ENCODE measurements around the gene IMMP2L.
A peak's percentile ranks its signal among the peaks of the same experiment; 100 is the strongest.

The IMMP2L gene

GRCh38 chr7:111198255-111198654 lies 364.0 kb downstream of the IMMP2L start:
- no peak for FAIRE-seq

DNA sequence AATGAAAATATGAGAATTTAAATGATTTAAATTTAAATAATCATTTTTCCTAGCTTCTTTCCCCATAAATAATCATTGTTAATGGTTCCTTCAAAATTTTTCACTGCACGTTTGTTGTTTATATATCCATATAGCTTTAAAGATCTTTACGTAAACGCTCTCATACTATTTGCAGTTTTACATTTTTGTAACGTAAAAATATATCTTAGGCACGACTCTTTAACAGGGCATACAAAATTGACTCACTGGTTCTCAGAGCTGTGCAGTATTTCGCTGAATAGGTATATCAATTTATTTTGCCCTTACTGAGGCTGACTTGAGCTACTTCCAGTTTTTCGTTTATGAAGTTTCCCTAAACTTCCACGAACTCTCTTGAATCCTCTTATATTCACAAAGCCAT lies 365.6 kb downstream of the IMMP2L start:
- FAIRE-seq, result no peak

DNA sequence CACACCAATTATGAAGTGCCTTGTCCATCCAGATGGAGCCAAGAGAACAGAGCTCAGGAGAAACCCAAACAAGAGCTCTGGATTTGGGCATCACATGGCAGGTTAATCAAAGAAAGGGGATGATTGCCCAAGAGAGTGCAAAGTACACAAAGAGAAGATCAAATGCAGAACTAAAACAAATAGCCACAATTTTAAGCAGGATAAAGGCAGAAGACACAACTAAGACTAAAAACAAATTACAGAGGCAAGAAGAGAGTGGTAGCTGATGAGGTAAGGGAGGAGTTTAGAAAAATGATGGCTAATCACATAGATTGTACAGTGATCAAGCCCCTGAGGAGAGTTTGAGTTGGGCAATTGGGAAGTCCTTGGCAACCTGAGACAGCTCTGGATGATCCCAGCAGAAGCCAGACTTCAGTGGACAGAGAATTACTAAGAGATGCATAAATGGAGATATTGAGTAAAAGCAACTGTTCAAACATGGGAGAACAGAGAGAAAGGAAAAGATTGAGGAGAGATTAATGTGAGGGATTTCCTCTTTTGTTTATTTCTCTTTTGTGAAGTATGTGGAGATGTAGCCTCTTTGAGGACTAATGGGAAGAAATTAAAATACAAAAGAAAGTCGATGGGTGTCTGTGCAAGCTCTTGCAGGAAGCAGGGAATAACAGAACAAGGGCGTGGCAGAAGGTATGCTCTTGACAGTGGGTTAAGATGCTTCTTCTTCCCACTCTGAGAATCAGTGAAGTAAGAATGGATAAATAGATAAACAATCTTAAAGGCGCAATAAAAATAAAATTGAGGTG lies 369.5 kb downstream of the IMMP2L start:
- no peak for FAIRE-seq

GRCh38 chr7:111190804-111191203 lies 371.5 kb downstream of the IMMP2L start:
- no peak for FAIRE-seq

GRCh38 chr7:111184987-111185386 lies 377.3 kb downstream of the IMMP2L start:
- no peak for FAIRE-seq

DNA sequence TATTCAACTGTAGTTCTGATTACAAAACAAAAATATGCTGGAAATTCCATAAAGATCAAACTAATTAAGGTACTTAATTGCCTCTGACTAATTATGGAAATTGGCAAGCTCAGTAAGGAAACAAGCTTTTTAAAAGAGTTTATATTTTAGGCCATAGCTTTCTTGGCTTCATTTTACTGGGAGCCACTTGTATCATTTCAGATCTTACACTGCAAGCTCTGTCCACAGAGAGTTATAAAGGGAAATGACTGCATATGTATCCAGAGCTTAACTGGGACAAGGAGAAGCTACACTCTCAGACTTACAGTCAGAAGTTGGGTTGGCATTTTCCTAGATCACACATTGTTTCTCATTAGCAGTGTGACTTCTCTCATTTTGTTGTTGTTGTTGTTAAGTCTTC lies 379.0 kb downstream of the IMMP2L start:
- FAIRE-seq, result no peak

DNA sequence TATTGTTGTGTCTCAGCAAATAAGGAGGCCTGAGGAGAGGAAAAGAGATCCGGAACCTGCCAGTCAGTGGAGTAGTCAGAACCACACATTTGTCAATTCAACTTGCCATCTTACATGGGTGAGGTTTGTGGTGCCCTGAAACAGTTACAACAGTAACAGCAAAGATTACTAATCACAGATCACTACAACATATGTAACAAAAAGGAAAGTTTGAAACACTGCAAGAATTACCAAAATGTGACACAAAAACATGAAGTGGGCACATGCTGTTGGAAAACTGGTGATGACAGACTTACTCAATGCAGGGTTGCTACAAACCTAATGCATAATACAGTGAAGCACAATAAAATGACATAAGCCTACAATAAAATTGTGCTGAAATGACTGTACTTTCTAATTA lies 382.0 kb downstream of the IMMP2L start:
- no peak for FAIRE-seq

GRCh38 chr7:111175908-111176441 lies 386.3 kb downstream of the IMMP2L start:
- no peak for FAIRE-seq

- FAIRE-seq, result no peak
Measured at GRCh38 chr7:111174510-111174909, 387.8 kb downstream of the IMMP2L start.

- no peak for FAIRE-seq
Measured at GRCh38 chr7:111173990-111174389, 388.3 kb downstream of the IMMP2L start.

- no peak for FAIRE-seq
Measured at GRCh38 chr7:111173528-111173927, 388.8 kb downstream of the IMMP2L start.

GRCh38 chr7:111172564-111173257 lies 389.6 kb downstream of the IMMP2L start:
- no peak for FAIRE-seq

DNA sequence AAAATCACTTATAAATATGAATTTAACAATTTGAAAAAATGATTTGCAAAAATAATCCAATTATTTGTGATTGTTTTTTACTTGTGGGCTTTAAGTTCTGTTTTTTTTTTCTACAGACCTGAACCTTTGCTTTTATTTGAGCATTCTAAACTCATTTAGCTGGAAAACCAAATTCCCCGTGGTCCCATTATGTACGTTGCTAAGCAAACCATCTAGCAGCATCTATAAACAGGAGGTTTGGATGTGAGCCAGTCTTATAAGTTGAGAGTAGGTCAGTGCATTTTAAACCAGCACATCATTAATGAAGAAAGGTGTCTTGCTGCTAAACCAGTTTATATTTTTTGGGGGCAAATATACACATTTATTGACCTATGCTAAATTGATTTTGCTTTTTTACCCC lies 394.1 kb downstream of the IMMP2L start:
- no peak for FAIRE-seq

- FAIRE-seq, result no peak
Measured at GRCh38 chr7:111164442-111164841, 397.9 kb downstream of the IMMP2L start.

DNA sequence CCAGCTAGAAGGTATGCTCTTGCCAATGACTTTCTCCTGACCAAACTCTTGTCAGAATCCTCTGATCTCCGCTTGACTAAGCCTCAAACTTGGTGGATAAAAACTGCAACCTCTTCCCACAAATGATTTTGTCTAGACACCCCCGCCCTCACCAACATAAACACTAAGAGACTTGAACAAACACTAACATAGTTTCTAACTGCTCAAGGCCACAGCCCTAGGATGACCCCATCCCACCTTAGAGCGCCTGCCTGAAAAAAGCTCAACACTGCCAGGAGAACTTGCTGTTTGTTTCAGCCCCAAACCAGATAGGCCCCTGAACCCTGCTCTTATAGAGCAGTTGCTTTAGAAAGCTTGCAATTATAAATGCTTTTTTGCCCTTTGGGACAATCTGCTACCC lies 399.6 kb downstream of the IMMP2L start:
- no peak for FAIRE-seq

GRCh38 chr7:111160297-111160696 lies 402.0 kb downstream of the IMMP2L start:
- FAIRE-seq, result no peak

GRCh38 chr7:111159426-111159825 lies 402.9 kb downstream of the IMMP2L start:
- FAIRE-seq, result peak; percentile 54

GRCh38 chr7:111150709-111151108 lies 411.6 kb downstream of the IMMP2L start:
- no peak for FAIRE-seq

- no peak for FAIRE-seq
Measured at GRCh38 chr7:111147708-111148533, 414.4 kb downstream of the IMMP2L start.

DNA sequence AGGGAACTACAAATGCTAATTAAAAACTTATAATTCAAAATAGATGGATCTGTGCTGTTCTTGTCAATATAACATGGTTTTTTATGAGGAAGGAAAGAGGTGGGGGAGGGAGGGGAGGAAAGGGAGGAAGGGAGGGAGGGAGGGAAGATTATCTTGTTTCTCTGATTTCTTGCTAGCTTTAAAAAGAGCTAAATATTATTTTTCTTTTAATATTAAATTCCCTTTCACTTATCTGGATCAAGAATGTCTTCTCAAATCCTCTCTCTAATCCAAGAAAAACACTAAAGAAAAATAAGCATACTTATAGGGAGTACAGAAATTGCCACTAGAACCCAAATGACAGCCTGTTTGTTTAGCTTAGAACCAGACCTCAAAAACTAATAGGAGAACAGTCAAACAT lies 416.2 kb downstream of the IMMP2L start:
- no peak for FAIRE-seq

GRCh38 chr7:111145472-111145871 lies 416.8 kb downstream of the IMMP2L start:
- FAIRE-seq, result no peak

DNA sequence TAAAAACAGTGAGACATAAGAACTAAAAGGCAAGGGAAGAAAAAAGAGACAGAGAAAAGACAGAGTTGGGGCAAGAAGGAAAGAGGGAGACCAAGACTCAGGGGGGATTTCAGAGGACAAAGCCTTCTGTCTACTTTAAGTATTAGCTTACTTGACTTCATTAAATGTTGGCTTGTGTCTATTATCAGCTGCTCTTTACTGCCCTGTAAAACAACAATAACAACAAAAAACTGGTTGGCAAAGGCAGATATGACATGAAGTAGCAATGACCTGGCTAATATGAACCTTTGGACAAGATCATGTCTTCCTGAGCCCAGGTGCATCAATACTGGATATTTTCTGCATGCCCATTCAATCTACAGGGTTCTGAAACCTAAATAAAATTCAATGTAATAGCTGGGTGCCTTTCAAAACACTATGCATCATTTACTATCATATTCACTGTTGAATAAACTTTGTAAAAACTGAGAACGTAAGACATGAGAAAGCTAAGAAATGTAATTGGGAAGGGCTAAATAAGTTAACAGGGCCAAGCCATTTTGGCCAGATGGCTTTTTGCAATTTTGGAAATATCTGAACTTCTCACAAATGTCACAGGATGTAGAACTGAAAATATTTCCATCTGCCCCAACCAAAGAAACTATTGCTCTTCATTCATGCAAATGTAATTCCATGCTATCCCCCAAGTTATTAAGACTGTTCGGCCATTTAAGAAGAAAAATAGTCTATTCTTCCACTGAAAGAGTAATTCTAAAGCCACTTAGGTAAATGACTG lies 422.0 kb downstream of the IMMP2L start:
- FAIRE-seq, result no peak

DNA sequence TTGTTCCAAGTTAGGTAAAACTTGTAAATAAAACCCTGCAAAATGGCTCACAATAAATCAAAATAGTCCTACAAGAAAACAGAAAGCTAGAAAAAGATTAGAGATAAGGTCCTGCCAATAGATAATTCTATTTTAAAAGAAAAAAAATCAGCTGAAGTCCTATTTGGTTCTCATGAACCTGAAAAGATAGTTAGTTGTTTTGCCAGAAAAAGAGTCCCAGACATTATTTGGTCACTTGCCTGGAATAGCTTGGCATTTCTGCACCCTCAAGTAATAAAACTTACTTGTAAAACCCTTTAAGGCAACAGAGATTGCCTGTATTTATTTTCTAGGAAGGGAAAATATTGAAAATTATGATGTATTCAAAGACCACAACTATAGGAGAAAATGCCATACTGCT lies 423.7 kb downstream of the IMMP2L start:
- no peak for FAIRE-seq
